Glomerular visceral epithelial cell (primary cell): ENCODE measurements around the gene PIGQ.

Experiments used
- DNase-seq: peaks from one replicate; pipeline ENCODE4 v3.0.0-alpha.2; 2016; ENCODE audit errors: extremely low spot score

The PIGQ gene

GRCh38 chr16:534135-534534 lies 35.6 kb upstream of the PIGQ start:
- DNase-seq, result no peak

- no peak for DNase-seq
Measured at GRCh38 chr16:534856-535445, 34.8 kb upstream of the PIGQ start.

- DNase-seq, result peak; percentile 83
Measured at GRCh38 chr16:535446-536405, 34.0 kb upstream of the PIGQ start.

- no peak for DNase-seq
Measured at GRCh38 chr16:536746-537145, 33.0 kb upstream of the PIGQ start.

- DNase-seq, result no peak
Measured at GRCh38 chr16:537415-538335, 32.1 kb upstream of the PIGQ start.

GRCh38 chr16:539901-540530 lies 29.8 kb upstream of the PIGQ start:
- no peak for DNase-seq

- no peak for DNase-seq
Measured at GRCh38 chr16:540645-541340, 29.0 kb upstream of the PIGQ start.

GRCh38 chr16:543301-544164 lies 26.2 kb upstream of the PIGQ start:
- no peak for DNase-seq

- DNase-seq, result no peak
Measured at GRCh38 chr16:544517-544916, 25.3 kb upstream of the PIGQ start.

- no peak for DNase-seq
Measured at GRCh38 chr16:546909-547770, 22.6 kb upstream of the PIGQ start.

- no peak for DNase-seq
Measured at GRCh38 chr16:548586-548985, 21.2 kb upstream of the PIGQ start.

- DNase-seq, result no peak
Measured at GRCh38 chr16:549544-550263, 20.1 kb upstream of the PIGQ start.

GRCh38 chr16:551210-551609 lies 18.6 kb upstream of the PIGQ start:
- no peak for DNase-seq

- DNase-seq, result no peak
Measured at GRCh38 chr16:552171-552570, 17.6 kb upstream of the PIGQ start.

GRCh38 chr16:553601-554296 lies 16.0 kb upstream of the PIGQ start:
- DNase-seq, result no peak

GRCh38 chr16:554297-554621 lies 15.5 kb upstream of the PIGQ start:
- no peak for DNase-seq

GRCh38 chr16:554640-555365 lies 15.0 kb upstream of the PIGQ start:
- DNase-seq, result peak; percentile 42
